IgD-negative memory B cell (primary cell): ENCODE data around the gene TMEM238. TPM values are rescaled to one million over a fixed set of nuclear protein-coding genes. Genes with fewer than 3 reads are reported as not detected.

Experiments
- H3K27ac Mint-ChIP-seq, 3 donors: one replicate each; pipeline ENCODE4 v1.8.0; 2020 to 2022; ENCODE audit warnings: mild to moderate bottlenecking in 3 of 3, mixed read lengths in 3 of 3, moderate library complexity in 1 of 3
- H3K27me3 Mint-ChIP-seq: one replicate; pipeline ENCODE4 v1.8.0; 2021; ENCODE audit warnings: mixed read lengths
- H3K36me3 Mint-ChIP-seq: one replicate; pipeline ENCODE4 v1.8.0; 2020; ENCODE audit warnings: mild to moderate bottlenecking, mixed read lengths
- H3K4me1 Mint-ChIP-seq, 3 donors: one replicate each; pipeline ENCODE4 v1.8.0; 2020 to 2022; ENCODE audit warnings: mixed read lengths in 3 of 3, mild to moderate bottlenecking in 1 of 3
- H3K4me3 Mint-ChIP-seq, 4 donors: one replicate each; pipeline ENCODE4 v1.8.0; 2020 to 2022; ENCODE audit warnings: mild to moderate bottlenecking in 4 of 4, mixed read lengths in 4 of 4, moderate library complexity in 3 of 4
- H3K9me3 Mint-ChIP-seq, 3 donors: one replicate each; pipeline ENCODE4 v1.8.0; 2020 to 2021; ENCODE audit warnings: mixed read lengths in 3 of 3, mild to moderate bottlenecking in 1 of 3
- polyA plus RNA-seq: library from polyadenylated mRNA; unstranded; fragments of 300-500 nt; fragmentation: Illumina TruSeq; gene quantifications from one replicate; pipeline ENCODE4 v1.2.3, GENCODE V29; 2021

The TMEM238 gene
- polyA plus RNA-seq, 1 donor from 2014 or later: 1.1 TPM

DNA sequence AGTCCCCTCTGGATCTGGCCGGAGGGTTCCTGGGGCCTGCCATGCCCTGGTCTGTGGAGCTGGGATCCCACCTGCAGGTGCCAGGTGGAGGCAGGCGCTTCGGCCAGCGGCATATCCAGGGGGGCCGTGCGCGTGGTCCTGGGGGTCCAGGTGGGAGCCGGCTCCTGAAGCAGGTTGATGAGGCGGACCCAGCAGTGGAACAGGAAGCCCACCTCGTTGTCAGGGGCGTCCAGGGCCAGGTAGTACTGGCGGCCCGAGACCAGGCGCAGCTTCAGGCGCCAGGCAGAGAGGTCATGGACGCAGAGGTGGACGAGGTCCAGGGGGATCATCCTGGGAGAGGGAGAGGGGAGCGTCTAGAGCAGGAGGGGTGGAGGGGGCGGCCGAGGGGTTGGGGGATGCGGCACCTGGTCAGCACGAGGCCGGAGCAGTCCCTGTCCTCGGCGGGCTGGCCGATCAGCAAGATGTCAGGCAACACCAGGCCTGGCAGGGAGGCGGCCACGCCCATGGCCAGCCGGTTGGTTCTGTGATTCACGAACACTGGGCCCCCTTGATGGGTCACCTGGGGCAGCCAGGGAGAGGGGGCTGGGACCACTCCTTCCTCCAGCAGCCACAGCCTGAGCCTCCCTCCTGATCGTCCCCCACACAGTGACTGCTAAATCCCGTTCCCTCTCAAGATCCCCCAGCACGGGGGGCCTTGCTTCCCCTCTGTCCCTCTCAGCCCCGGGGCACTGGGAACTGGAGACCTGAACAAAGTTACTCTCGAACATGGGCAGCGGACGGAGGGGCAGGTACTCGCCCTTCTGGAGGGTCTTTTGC lies 21.7 kb downstream of the TMEM238 start:
- peaks cover 2% of the 10 kb centered on the region for H3K36me3 Mint-ChIP-seq
- H3K4me1 Mint-ChIP-seq: no peaks in the 10 kb centered on the region
- peaks cover 10% of the 10 kb centered on the region for H3K27me3 Mint-ChIP-seq
- H3K27ac Mint-ChIP-seq: no peak overlapping the region
- H3K9me3 Mint-ChIP-seq: peaks cover 0 to 2% (median 0%) of the 10 kb centered on the region in 3 donors
- peak overlapping the region in 1 of 4 donors; percentile 54 for H3K4me3 Mint-ChIP-seq

DNA sequence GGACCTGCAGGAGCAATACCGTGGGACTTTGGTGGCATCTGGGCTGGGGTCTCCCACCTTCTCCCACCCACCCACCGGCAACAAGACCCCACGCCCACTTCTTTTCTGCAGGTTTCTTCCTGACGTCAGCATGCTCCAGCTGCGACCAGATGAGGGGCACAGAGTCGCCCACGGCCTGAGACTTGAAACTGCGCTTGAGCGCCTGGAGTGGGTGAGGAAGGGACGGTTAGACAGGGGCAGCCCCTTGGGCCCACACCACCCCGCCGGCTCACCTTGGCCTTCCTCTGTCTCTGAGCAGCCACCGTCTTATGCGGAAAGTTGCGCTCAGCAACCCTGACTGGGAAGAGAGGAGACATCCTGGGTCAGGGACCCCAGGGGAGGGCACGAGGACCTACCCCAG lies 23.2 kb downstream of the TMEM238 start:
- peaks cover 19% of the 10 kb centered on the region for H3K27me3 Mint-ChIP-seq
- H3K9me3 Mint-ChIP-seq: peaks cover 0 to 2% (median 0%) of the 10 kb centered on the region in 3 donors
- H3K27ac Mint-ChIP-seq: no peak overlapping the region
- no peak overlapping the region for H3K4me3 Mint-ChIP-seq
- H3K36me3 Mint-ChIP-seq: peaks cover 2% of the 10 kb centered on the region
- no peaks in the 10 kb centered on the region for H3K4me1 Mint-ChIP-seq

DNA sequence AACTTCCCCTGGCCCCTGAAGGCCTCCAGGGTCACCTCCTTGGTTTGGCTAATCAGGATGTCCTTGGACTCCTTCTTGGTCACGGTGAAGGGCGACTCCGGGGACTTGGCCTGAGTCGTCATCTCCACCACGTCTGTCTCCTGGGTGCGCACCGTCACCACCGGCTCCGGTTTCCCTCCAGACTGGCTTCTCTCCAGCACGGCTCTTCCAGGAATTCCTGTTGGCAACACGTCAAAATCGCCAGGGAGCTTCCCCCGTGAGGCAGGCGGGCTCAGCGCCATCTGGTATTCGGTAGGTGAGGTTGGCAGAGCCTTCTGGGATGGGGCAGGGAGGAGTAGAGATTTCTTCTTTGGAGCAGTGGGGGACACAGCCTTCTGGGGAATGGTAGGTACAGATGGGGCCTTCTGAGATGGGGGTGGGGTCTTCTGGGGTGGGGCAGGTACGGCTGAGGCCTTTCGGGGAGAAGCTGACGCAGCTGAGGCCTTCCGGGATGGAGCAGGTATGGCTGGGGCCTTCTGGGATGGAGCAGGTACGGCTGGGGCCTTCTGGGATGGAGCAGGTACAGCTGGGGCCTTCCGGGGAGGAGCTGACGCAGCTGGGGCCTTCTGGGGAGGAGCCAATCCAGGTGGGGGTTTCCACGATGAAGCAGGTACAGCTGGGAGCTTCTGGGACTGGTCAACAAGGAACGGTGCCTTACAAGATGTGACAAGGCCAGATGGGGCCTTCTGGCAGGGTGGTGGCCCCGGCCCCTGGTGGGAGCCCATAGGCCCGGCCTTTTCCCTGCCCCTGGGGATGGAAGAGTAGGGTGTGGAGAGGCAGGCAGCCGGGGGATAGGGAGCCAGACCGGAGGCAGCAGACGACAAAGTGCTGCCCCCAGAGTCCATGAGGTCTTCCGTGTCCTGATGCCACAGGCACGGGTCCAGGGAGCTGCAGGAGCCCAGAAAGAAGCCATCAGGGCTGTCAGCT lies 24.9 kb downstream of the TMEM238 start:
- Mint-ChIP-seq H3K36me3 (peaks cover 2% of the 10 kb centered on the region), H3K27me3 (peaks cover 22% of the 10 kb centered on the region), H3K27ac (no peak overlapping the region), H3K4me1 (no peaks in the 10 kb centered on the region), H3K9me3 (peaks cover 0 to 2% (median 0%) of the 10 kb centered on the region in 3 donors), H3K4me3 (no peak overlapping the region)

DNA sequence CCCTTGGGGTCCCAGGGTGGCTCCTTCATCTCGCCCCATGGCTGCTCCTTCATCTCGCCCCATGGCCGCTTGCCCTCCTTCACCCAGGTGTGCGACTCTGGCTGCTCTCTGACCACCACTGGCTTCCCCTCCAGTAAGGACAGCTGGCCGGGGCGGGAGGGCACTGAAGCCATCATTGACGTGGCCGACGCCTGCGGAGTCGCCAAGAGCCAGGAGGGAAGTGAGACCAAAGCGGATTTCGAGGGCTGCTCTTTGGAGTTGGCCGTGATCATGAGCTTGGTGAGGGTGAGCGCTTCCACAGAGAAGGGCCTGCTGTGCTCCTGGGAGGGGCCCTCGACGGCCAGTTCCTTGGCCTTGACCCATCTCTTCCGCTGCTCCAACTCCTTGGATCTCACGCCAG lies 25.6 kb downstream of the TMEM238 start:
- Mint-ChIP-seq H3K27me3 (peaks cover 24% of the 10 kb centered on the region), H3K4me1 (peaks cover 0 to under 1% (median 0%) of the 10 kb centered on the region in 3 donors), H3K9me3 (peaks cover 0 to 2% (median 0%) of the 10 kb centered on the region in 3 donors), H3K4me3 (no peak overlapping the region), H3K27ac (no peak overlapping the region), H3K36me3 (peaks cover 2% of the 10 kb centered on the region)

DNA sequence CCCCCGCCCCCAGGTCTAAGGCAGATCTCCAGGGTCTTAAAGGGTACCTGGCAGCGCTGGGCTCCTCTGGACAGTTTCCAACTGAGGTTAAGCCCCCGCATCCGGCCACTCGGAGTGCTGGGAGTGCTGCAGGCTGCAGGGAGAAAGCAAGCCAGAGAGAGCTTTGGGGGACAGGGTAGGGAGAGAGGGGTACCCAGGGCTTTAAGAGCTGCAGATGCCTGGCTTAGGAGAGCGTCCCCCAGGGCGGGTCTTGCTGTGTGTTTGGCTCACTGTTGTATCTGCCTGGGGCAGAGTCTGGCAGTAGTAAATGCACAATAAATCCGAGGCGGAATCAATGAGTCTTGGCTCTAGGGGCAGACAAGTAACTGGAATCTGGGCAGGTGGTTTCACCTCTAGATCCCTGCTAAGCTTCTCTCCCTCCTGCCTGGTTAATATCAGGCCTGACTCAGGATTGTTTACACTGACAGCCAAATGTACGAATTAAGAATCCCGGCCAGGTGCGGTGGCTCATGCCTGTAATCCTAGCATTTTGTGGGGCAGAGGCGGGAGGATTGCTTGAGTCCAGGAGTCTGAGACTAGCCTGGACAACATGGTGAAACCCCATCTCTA lies 28.8 kb downstream of the TMEM238 start:
- H3K4me3 Mint-ChIP-seq: no peak overlapping the region
- peaks cover 46% of the 10 kb centered on the region for H3K27me3 Mint-ChIP-seq
- no peak overlapping the region for H3K27ac Mint-ChIP-seq
- peaks cover 0 to 5% (median 0%) of the 10 kb centered on the region in 3 donors for H3K9me3 Mint-ChIP-seq
- peaks cover 2% of the 10 kb centered on the region for H3K36me3 Mint-ChIP-seq
- H3K4me1 Mint-ChIP-seq: peaks cover 4 to 9% (median 5%) of the 10 kb centered on the region in 3 donors

DNA sequence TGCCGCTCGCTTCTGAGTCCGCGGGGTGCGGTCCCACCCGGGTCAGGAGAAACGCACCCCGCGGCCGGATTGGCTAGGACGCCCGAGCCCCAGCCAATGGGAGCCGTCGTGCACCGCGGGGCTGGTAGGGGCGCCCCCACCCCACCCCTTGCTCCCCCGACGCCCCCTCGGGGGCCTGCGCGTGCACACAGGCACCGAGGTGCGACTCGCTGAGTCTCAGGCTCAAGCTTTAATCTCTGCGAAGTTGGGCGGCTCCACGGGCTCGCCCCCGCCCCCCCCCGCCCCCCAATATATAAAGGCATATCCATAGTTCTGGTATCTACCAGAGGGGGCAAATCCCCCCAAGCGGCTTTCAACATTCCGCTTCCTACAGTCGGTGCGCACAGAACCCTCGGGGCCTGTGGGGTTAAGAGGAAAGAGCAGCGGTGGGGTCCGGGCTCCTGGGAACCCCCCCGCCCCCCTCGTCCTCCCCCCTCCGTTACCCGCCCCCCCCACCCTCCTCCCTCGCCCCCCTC lies 29.3 kb downstream of the TMEM238 start, which contains the start of gene COX6B2:
TSS of gene COX6B2 (minus strand) at position 22 of the 515 bp plus-strand sequence. CDS start 198 bp downstream, outside the sequence.
- Mint-ChIP-seq H3K36me3 (peaks cover 2% of the 10 kb centered on the region), H3K4me1 (peaks cover 4 to 9% (median 5%) of the 10 kb centered on the region in 3 donors), H3K27ac (peak within 1 kb of the TSS in 1 of 3 donors; percentile 39), H3K27me3 (peaks cover 46% of the 10 kb centered on the region), H3K9me3 (peaks cover 0 to 5% (median 0%) of the 10 kb centered on the region in 3 donors), H3K4me3 (peak within 1 kb of the TSS; percentile 50 to 89 (median 76))

DNA sequence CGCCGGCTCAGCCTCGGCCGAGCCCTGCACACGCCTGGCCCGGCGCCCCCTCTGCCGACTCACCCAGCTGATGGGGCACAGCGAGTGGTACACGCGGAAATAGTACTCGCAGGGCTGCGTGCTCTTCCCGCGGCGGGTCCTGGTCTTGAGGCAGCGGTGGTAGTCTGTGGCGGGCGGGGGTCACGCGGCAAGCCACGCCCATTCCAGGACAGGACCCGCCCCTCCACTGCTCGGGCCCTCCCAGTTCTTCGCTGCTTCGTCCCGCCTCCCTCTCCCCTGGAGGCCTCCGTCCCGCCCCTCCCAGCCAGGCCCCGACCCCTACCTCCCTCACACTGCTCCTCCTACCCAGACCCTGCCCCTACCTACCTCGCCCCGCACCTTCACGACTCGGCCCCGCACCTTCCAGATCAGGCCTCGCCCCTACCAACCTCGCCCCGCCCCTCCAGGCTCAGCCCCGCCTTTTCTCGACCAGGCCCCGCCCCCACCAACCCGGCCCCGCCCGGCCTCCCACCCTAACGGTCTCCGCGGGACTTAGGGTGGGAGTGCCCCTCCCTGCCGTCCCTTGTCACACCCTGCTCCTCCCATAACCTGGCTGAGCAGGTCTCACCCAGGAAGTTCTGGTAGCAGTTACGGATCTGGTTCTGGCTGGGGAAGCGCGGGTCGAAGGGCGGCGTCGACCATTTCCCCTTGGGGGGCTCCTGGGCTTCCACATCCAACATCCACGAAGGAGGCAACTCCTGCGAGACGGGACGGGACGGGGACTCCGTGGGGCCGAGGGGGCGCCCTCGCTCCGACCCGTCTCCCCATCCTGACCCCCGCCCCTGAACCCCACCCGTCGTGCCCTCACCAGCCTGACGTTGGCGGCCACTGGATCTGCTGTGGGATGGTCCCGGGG lies 30.0 kb downstream of the TMEM238 start:
- peaks cover 46% of the 10 kb centered on the region for H3K27me3 Mint-ChIP-seq
- peaks cover 0 to 5% (median 0%) of the 10 kb centered on the region in 3 donors for H3K9me3 Mint-ChIP-seq
- H3K27ac Mint-ChIP-seq: peak overlapping the region in 1 of 3 donors; percentile 39
- H3K4me3 Mint-ChIP-seq: peak overlapping the region in 3 of 4 donors; percentile 68 to 89 (median 85)
- peaks cover 4 to 9% (median 5%) of the 10 kb centered on the region in 3 donors for H3K4me1 Mint-ChIP-seq
- peaks cover 2% of the 10 kb centered on the region for H3K36me3 Mint-ChIP-seq

DNA sequence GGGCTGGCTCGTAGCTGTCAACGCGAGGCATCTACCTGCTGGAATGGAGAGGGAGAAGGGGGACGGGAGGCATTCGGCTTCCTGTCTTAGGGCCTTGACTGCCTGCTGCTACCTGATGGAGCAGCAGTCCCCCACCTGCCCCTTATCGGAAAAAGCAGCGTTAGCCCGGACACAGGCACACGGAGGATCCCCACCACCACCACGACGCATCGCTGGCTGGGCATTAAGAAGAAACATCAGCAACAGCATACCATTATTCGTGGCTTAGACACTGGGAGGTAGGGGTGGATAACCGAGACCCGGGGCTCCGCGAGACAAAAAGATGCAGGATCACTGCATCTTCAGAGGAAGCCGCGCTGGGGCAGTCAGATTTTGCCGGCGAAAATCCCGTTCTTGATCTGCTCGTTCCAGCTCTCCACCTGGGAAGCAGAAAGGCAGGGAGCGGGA lies 30.7 kb downstream of the TMEM238 start:
- Mint-ChIP-seq H3K27me3 (peaks cover 46% of the 10 kb centered on the region), H3K4me1 (peaks cover 4 to 9% (median 5%) of the 10 kb centered on the region in 3 donors), H3K27ac (no peak overlapping the region), H3K4me3 (peak overlapping the region; percentile 50 to 89 (median 76)), H3K36me3 (peaks cover 2% of the 10 kb centered on the region), H3K9me3 (peaks cover 0 to 5% (median 0%) of the 10 kb centered on the region in 3 donors)

DNA sequence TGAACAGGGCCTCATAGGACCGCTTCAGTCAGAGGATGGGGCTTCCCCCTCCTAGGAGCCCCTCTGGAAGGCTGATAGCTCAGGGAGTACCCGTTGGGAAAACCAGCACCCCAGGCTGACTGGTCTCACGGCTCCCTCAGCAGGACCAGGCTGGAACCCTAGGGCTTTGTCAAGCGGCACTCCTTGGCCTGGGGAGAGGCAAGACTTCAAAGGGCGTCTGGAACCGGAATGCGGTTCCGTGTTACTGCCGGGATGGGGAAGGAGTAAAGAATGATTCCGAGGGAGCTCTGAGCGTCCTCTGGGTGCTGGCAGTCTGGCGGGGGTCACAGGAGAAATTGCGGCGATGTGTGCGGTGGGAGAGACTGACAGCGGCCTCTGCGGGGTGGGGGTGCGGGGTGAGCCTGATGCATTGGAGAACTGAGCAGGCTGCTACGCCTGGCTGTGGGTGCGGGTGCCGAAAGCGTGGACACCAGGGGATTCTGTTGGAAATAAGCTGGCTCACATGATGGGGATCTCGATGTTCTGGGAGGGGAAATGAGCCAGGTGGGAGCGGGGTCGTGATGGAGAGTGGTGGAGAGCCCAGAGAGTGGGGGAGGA lies 31.4 kb downstream of the TMEM238 start:
- Mint-ChIP-seq H3K27me3 (peaks cover 47% of the 10 kb centered on the region), H3K27ac (peak overlapping the region in 1 of 3 donors; percentile 6), H3K9me3 (peaks cover 0 to 3% (median 0%) of the 10 kb centered on the region in 3 donors), H3K4me3 (peak overlapping the region in 3 of 4 donors; percentile 19 to 73 (median 50)), H3K4me1 (peaks cover 4 to 9% (median 5%) of the 10 kb centered on the region in 3 donors), H3K36me3 (peaks cover 2% of the 10 kb centered on the region)

DNA sequence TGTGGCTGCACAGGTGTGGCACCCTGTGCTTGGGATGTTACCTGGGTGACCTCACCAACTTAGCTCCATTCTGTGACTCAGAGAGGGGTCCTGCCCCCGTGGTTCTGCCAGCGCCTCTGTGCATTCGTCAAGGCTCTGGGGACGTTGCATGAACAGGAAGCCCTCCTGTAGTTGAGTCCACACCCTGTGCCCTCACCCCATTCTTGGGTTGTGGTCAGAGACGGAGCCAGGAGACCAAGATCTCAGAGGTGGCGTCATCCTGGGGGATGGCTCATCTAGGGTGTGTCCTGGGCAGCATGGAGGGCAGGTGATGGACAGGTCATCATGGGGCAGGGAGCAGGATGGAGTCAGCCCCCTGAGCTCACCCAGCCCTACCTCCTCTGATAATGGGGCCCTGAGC lies 32.1 kb downstream of the TMEM238 start:
- Mint-ChIP-seq H3K36me3 (no peaks in the 10 kb centered on the region), H3K4me1 (peaks cover 4 to 9% (median 5%) of the 10 kb centered on the region in 3 donors), H3K27me3 (peaks cover 44% of the 10 kb centered on the region), H3K27ac (peak overlapping the region in 1 of 3 donors; percentile 69), H3K9me3 (peaks cover 0 to 3% (median 0%) of the 10 kb centered on the region in 3 donors), H3K4me3 (no peak overlapping the region)

DNA sequence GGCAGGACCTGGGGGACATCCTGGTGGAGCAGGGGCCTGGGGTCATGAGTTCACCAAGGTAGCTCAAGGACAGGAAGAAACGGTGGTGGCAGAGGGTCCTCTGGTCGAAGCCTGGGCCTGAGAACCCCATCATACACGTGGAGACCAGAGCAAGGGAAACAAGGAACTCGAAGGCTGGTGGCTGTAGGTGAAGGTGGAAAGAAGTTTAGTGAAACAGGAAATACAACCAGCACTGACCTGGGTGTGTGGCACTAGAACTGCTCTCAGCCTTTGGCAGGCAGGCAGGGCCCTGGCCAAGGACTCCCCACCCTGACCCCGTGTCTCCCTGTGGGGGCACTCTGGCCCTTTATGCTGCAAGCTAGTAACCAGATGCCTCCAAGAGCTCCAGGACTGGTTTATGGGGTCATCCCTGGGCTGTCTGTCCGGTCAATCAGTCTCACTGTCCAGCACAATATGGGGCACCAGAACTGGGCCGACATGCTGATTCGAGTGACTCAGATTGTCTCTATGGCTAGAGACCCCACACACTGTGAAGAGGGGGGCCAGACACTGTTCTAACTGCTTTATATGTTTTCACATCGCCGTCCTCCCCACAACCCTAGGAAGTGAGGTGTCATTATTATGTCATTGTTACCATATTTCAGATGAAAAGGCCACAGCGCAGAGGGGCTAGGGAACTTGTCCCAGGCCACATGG lies 33.3 kb downstream of the TMEM238 start:
- H3K4me1 Mint-ChIP-seq: peaks cover 4 to 9% (median 5%) of the 10 kb centered on the region in 3 donors
- H3K4me3 Mint-ChIP-seq: no peak overlapping the region
- H3K9me3 Mint-ChIP-seq: peaks cover 0 to 3% (median 0%) of the 10 kb centered on the region in 3 donors
- no peaks in the 10 kb centered on the region for H3K36me3 Mint-ChIP-seq
- peaks cover 34% of the 10 kb centered on the region for H3K27me3 Mint-ChIP-seq
- H3K27ac Mint-ChIP-seq: no peak overlapping the region

DNA sequence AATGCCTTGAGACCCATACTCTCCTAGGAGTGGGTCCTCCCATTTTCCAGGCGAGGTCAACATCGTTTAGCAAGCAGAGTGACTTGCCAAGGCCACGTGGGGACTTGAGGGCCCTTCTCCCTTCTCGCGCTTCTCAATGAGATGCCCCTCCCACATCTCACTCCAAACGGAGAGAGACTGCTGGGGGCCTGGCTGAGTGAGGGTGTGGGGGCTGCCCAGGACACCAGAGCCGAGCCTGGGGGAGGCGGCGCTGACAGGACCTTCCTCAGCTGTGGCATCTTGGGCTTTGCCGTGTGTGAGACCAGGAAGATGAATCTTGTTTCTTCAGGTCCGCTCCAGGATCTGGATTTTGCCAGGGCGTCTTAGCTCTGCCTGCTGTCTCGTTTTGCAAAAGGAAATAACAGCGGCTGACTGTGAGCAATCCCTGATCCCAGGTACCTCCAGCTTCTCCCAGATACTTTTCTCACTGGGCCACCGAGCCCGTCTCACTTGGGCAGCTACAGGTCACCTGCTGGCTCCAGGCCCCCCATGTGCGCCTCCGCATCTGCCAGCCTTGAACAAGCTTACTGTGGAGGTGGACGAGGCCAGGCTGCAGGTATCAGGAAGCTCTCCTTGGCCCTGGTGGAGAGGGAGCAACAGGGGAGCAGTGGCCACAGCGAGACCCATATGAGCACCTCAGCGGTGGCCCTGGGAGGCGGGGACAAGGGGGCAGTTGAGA lies 35.6 kb downstream of the TMEM238 start:
- peaks cover 0 to 3% (median 0%) of the 10 kb centered on the region in 3 donors for H3K9me3 Mint-ChIP-seq
- H3K27me3 Mint-ChIP-seq: peaks cover 25% of the 10 kb centered on the region
- H3K4me3 Mint-ChIP-seq: no peak overlapping the region
- H3K27ac Mint-ChIP-seq: no peak overlapping the region
- peaks cover 4 to 9% (median 5%) of the 10 kb centered on the region in 3 donors for H3K4me1 Mint-ChIP-seq
- no peaks in the 10 kb centered on the region for H3K36me3 Mint-ChIP-seq
